Endothelial cell of umbilical vein (primary cell): ENCODE data around the gene PHOX2A. TPM values are rescaled to one million over a fixed set of nuclear protein-coding genes. Genes with fewer than 3 reads are reported as not detected.

Experiments
- BruUV-seq: library from RNA; stranded (reverse); fragments of 400-500 nt; replicated peaks from 2 replicates; lab custom pipeline; 2021; lab: Mats Ljungman, UMichigan
- CTCF ChIA-PET: fragments of 300-600, 350-600 bp; sonication (Branson Sonifier 250); formaldehyde crosslinking; loops from one replicate; lab custom pipeline; 2021; ENCODE audit warnings: antibody characterized with exemption, inconsistent platforms; lab: Charles Lee
- POLR2A ChIA-PET: fragments of 300-600, 350-600 bp; sonication (Branson Sonifier 250); formaldehyde crosslinking; loops from one replicate; lab custom pipeline; 2021; ENCODE audit warnings: antibody characterized with exemption, inconsistent platforms; lab: Charles Lee
- DNase-seq: peaks from one replicate; pipeline ENCODE4 v3.0.0-alpha.2; 2011; ENCODE audit warnings: low read depth, low spot score
- FAIRE-seq: peaks from 2 replicates; lab custom pipeline; 2011; peaks lifted over from hg19 to GRCh38; lab: Jason Lieb, UNC
- H2AFZ ChIP-seq: 2 replicates; pipeline ENCODE4 v1.6.0; 2012; ENCODE audit warnings: low read depth, low read length, control low read depth, inconsistent platforms
- H3K27ac ChIP-seq: 2 replicates; pipeline ENCODE4 v1.5.1; 2011; ENCODE audit warnings: low read depth, mild to moderate bottlenecking, control low read depth, low read length, moderate library complexity; ENCODE audit not compliant: insufficient read depth
- H3K27me3 ChIP-seq, 2 experiments: 2 replicates each; pipeline versions ENCODE4 v1.6.0 to v1.6.1; 2011; ENCODE audit warnings: low read length in 2 of 2, mixed read lengths in 1 of 2; ENCODE audit not compliant: control insufficient read depth in 2 of 2, insufficient read depth in 2 of 2
- H3K36me3 ChIP-seq, 2 experiments: 2 replicates in 1 of 2; 3 replicates in 1 of 2; pipeline ENCODE4 v1.5.1; 2011; ENCODE audit warnings: low read length in 2 of 2, mild to moderate bottlenecking in 1 of 2, moderate library complexity in 1 of 2; ENCODE audit not compliant: control insufficient read depth in 2 of 2, insufficient read depth in 2 of 2; ENCODE audit errors: extremely low read depth in 1 of 2
- H3K4me1 ChIP-seq: 3 replicates; pipeline ENCODE4 v1.5.1; 2011; ENCODE audit warnings: mild to moderate bottlenecking, low read length; ENCODE audit not compliant: control insufficient read depth, insufficient read depth; ENCODE audit errors: extremely low read depth
- H3K4me2 ChIP-seq: 2 replicates; pipeline ENCODE4 v1.6.1; 2011; ENCODE audit warnings: low read length, control low read depth, mixed read lengths; ENCODE audit not compliant: insufficient read depth
- H3K4me3 ChIP-seq, 3 experiments: fragments of 200-600 bp in 1 of 3; sonication (generic), shearing (Covaris generic) in 1 of 3; replicated peaks in 1 of 3; 2 replicates each; pipeline ENCODE4 v1.5.1; 2011 to 2016; ENCODE audit warnings: control low read depth in 3 of 3, low read length in 3 of 3, mild to moderate bottlenecking in 2 of 3, inconsistent platforms in 1 of 3, low read depth in 1 of 3, moderate library complexity in 1 of 3; ENCODE audit not compliant: insufficient read depth in 1 of 3
- H3K79me2 ChIP-seq: 2 replicates; pipeline ENCODE4 v1.6.0; 2012; ENCODE audit warnings: low read length, inconsistent platforms; ENCODE audit not compliant: control insufficient read depth, insufficient read depth
- H3K9ac ChIP-seq: replicated peaks from 2 replicates; pipeline ENCODE3; 2011; ENCODE audit warnings: low read length, control low read depth; ENCODE audit not compliant: insufficient read depth; ENCODE audit errors: extremely low read depth
- H3K9me1 ChIP-seq: replicated peaks from 3 replicates; pipeline ENCODE4 v1.6.0; 2011; ENCODE audit warnings: mild to moderate bottlenecking, low read length; ENCODE audit not compliant: control insufficient read depth, insufficient read depth; ENCODE audit errors: extremely low read depth
- H3K9me3 ChIP-seq: replicated peaks from 2 replicates; pipeline ENCODE4 v1.5.1; 2012; ENCODE audit warnings: low read length, inconsistent platforms; ENCODE audit not compliant: control insufficient read depth, insufficient read depth
- H4K20me1 ChIP-seq: replicated peaks from 2 replicates; pipeline ENCODE3; 2011; ENCODE audit warnings: mild to moderate bottlenecking, low read length; ENCODE audit not compliant: control insufficient read depth, insufficient read depth; ENCODE audit errors: extremely low read depth
- CTCF ChIP-seq, 2 donors: IDR thresholded peaks; 1 replicate in 1 of 2; 2 replicates in 1 of 2; pipeline ENCODE4 v1.5.1; 2011; ENCODE audit warnings: low read length in 2 of 2, mild to moderate bottlenecking in 2 of 2, moderate library complexity in 2 of 2, control low read depth in 1 of 2, inconsistent platforms in 1 of 2, low read depth in 1 of 2; ENCODE audit not compliant: insufficient read depth in 1 of 2; ENCODE audit errors: extremely low read depth in 1 of 2
- EZH2 ChIP-seq: IDR thresholded peaks from 2 replicates; pipeline ENCODE4 v1.6.1; 2012; ENCODE audit warnings: borderline replicate concordance, low read depth, mild to moderate bottlenecking, moderate library complexity, low read length, inconsistent platforms; ENCODE audit not compliant: severe bottlenecking
- FOS ChIP-seq: IDR thresholded peaks from 2 replicates; pipeline ENCODE4 v1.6.1; 2011; ENCODE audit warnings: mild to moderate bottlenecking, low read length, moderate library complexity, borderline replicate concordance; ENCODE audit not compliant: insufficient read depth
- GATA2 ChIP-seq: IDR thresholded peaks from 2 replicates; pipeline ENCODE4 v1.7.0; 2011; ENCODE audit warnings: low read depth, mild to moderate bottlenecking, moderate library complexity, mixed read lengths, low read length; ENCODE audit not compliant: insufficient read length, insufficient read depth
- MYC ChIP-seq: IDR thresholded peaks from one replicate; pipeline ENCODE4 v1.6.1; 2011; ENCODE audit warnings: mild to moderate bottlenecking, low read depth, low read length
- POLR2A ChIP-seq: IDR thresholded peaks from 2 replicates; pipeline ENCODE4 v1.6.1; 2012; ENCODE audit warnings: low read depth, mild to moderate bottlenecking, control low read depth, low read length
- POLR2AphosphoS5 ChIP-seq: IDR thresholded peaks from 2 replicates; pipeline ENCODE4 v1.6.1; 2012; ENCODE audit warnings: low read depth, mild to moderate bottlenecking, control low read depth, low read length, moderate library complexity; ENCODE audit not compliant: insufficient read depth
- dilution Hi-C: fragments of 300-500 bp; cut with MboI; formaldehyde crosslinking; loops from one replicate; pipeline ENCODE4 v1.15.0; 2019; ENCODE audit warnings: low sequenced_read_pairs; ENCODE audit not compliant: extremely low pct_ligation_motif_present
- intact Hi-C: fragments of 100-400 bp; cut with micrococcal nuclease; formaldehyde crosslinking; loops from one replicate; pipeline ENCODE4 v1.10.0; 2022
- polyA plus RNA-seq, 4 experiments: library from polyadenylated mRNA; depleted of rRNA in 3 of 4; stranded (reverse) in 3 of 4; unstranded in 1 of 4; fragments of >200 nt; gene quantifications; 2 replicates each; pipeline versions ENCODE4 v1.2.1 to v1.2.3, GENCODE V29; 2011 to 2012; ENCODE audit warnings: missing spikeins in 1 of 4
- total RNA-seq: library from RNA; stranded (reverse); gene quantifications from 2 replicates; pipeline ENCODE4 v1.2.3, GENCODE V29; 2021
- TF ChIP-seq, protein P1 (sequence below): IDR thresholded peaks from 2 replicates; pipeline ENCODE4 v1.6.1; 2011; ENCODE audit not compliant: insufficient read depth, insufficient read length

PHOX2A gene
- total and polyA plus RNA-seq, 2 donors (not counting 3 experiments of a cell fraction or from before 2014, with no cell fraction given), result not detected

GRCh38 chr11:72280037-72280436, 36.1 kb upstream of the PHOX2A start:
- intact Hi-C loops (no loop called here), dilution Hi-C loops (no loop called here)
- Histone ChIP-seq H3K4me1 (no peaks in the 10 kb centered on the region), H3K9ac (no peak overlapping the region), H3K36me3 (no peaks in the 10 kb centered on the region), H3K4me2 (no peak overlapping the region), H3K27ac (no peak overlapping the region), H3K27me3 (peaks cover 7 to 11% of the 10 kb centered on the region in 2 experiments), H4K20me1 (no peaks in the 10 kb centered on the region), H3K9me1 (no peaks in the 10 kb centered on the region), H3K9me3 (no peaks in the 10 kb centered on the region), H3K79me2 (no peaks in the 10 kb centered on the region), H3K4me3 (no peak overlapping the region), H2AFZ (no peak overlapping the region)
- CTCF ChIA-PET, result no interaction called here
- no TSS peak for BruUV-seq
- TF ChIP-seq CTCF (IDR thresholded peaks at IDR 0.05; ENCODE audit: extremely low read depth in 1 of 2, insufficient read depth in 1 of 2, low read depth in 1 of 2, low read length in 2 of 2) (no peak), FOS (no peak), GATA2 (no peak), EZH2 (no peak), POLR2A (no peak), POLR2AphosphoS5 (no peak), MYC (no peak)
- TF ChIP-seq, protein P1, sequence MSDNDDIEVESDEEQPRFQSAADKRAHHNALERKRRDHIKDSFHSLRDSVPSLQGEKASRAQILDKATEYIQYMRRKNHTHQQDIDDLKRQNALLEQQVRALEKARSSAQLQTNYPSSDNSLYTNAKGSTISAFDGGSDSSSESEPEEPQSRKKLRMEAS, result no peak
- DNase-seq, result no peak
- POLR2A ChIA-PET, result no interaction called here
- no peak for FAIRE-seq
